Activated B cell treated with CpG ODN at 0.5 μM for 24 hours (primary cell): Measurements from ENCODE around the gene KCTD16. TPM values are rescaled to one million over a fixed set of nuclear protein-coding genes. Genes with fewer than 3 reads are reported as not detected.

ENCODE experiments used
- ATAC-seq: fragments of 200-7000 bp; cut with Tn5 transposase; one replicate; pipeline ENCODE4 v1.10.0; 2021; ENCODE audit warnings: low read depth, mild to moderate bottlenecking, moderate library complexity
- CTCF ChIA-PET: fragments of 350-600 bp; sonication (Branson Sonifier 250); formaldehyde crosslinking; loops from one replicate; lab custom pipeline; 2021; ENCODE audit warnings: antibody characterized with exemption; lab: Charles Lee
- POLR2A ChIA-PET: fragments of 350-600 bp; sonication (Branson Sonifier 250); formaldehyde crosslinking; loops from one replicate; lab custom pipeline; 2021; ENCODE audit warnings: antibody characterized with exemption; lab: Charles Lee
- DNase-seq: peaks from one replicate; pipeline ENCODE4 v3.0.0; 2022
- H3K27ac Mint-ChIP-seq: one replicate; pipeline ENCODE4 v1.8.0; 2020; ENCODE audit warnings: mixed read lengths
- H3K27me3 Mint-ChIP-seq: one replicate; pipeline ENCODE4 v1.8.0; 2021; ENCODE audit warnings: mixed read lengths
- H3K36me3 Mint-ChIP-seq: one replicate; pipeline ENCODE4 v1.8.0; 2021; ENCODE audit warnings: low read depth, mixed read lengths
- H3K4me1 Mint-ChIP-seq: one replicate; pipeline ENCODE4 v1.8.0; 2021; ENCODE audit warnings: mixed read lengths
- H3K4me3 Mint-ChIP-seq: one replicate; pipeline ENCODE4 v1.8.0; 2020; ENCODE audit warnings: mild to moderate bottlenecking, mixed read lengths
- H3K9me3 Mint-ChIP-seq: one replicate; pipeline ENCODE4 v1.8.0; 2020; ENCODE audit warnings: mixed read lengths
- intact Hi-C: fragments of 100-400 bp; cut with micrococcal nuclease; formaldehyde crosslinking; loops from one replicate; pipeline ENCODE4 v1.15.1; 2024
- total RNA-seq: library from RNA; stranded (reverse); gene quantifications from 2 replicates; pipeline ENCODE4 v1.2.3, GENCODE V29; 2022
- TF ChIP-seq, protein P1 (sequence below): fragments of 200-600 bp; IDR thresholded peaks from one replicate; pipeline ENCODE4 v1.8.0; 2022; ENCODE audit warnings: antibody characterized with exemption, mild to moderate bottlenecking

KCTD16 gene
- total RNA-seq, 1 donor from 2014 or later = not detected

DNA sequence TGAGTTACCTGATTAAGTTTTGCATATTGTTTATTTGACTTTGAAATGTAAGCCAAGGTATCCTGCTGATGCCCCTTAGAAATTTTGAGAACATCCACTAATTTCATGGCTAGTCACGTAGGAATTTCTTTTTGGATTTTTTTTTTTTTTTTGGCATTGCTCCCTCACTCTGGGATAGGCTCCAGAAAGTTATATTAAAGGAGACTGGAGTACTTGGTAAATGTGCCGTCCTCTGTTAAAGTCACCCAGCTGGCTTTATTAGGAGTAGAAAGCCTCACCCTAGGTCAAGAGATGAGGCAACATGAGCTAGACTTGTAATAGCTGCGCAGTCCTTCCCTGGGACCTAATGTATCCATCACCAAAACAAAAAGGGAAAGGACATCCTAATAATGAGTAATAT lies 3.1 kb downstream of the KCTD16 start:
- intact Hi-C loops = loop anchor here (5.0 to 10.0 kb wide), 2 partner anchors 1401 to 1949 kb away; partner anchors contain the start of gene ARHGAP26
- no peak for ATAC-seq
- no peak for DNase-seq
- Mint-ChIP-seq H3K27ac (no peak overlapping the region), H3K4me3 (no peak overlapping the region), H3K27me3 (peaks cover 3% of the 10 kb centered on the region), H3K4me1 (peaks cover 25% of the 10 kb centered on the region), H3K9me3 (no peaks in the 10 kb centered on the region), H3K36me3 (peaks cover 11% of the 10 kb centered on the region)
- ChIA-PET POLR2A (no interaction called here), CTCF (interaction anchor here (1.3 to 4.9 kb wide), 2 partner anchors 14 to 18 kb away, joined by 4 to 32 read pairs; no protein-coding TSS in a partner anchor)
- TF ChIP-seq, protein P1, sequence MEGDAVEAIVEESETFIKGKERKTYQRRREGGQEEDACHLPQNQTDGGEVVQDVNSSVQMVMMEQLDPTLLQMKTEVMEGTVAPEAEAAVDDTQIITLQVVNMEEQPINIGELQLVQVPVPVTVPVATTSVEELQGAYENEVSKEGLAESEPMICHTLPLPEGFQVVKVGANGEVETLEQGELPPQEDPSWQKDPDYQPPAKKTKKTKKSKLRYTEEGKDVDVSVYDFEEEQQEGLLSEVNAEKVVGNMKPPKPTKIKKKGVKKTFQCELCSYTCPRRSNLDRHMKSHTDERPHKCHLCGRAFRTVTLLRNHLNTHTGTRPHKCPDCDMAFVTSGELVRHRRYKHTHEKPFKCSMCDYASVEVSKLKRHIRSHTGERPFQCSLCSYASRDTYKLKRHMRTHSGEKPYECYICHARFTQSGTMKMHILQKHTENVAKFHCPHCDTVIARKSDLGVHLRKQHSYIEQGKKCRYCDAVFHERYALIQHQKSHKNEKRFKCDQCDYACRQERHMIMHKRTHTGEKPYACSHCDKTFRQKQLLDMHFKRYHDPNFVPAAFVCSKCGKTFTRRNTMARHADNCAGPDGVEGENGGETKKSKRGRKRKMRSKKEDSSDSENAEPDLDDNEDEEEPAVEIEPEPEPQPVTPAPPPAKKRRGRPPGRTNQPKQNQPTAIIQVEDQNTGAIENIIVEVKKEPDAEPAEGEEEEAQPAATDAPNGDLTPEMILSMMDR = no peak

DNA sequence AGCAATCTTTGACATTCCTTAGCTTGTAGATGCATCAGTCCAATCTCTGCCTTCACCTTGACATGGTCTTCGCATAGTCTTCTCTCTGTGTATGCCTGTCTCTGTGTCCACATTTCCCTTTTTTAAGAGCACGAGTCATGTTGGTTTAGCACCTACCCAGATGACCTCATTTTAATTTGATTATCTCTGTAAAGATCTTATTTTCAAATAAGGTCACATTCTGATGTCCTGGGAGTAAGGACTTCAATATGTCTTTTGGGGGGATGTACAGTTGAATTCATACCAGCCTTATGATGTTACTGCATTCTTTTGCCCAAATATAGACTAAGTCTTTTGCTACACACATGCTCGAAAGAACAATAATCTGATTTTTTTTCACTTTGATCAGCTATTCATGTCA lies 6.9 kb downstream of the KCTD16 start:
- no peak for DNase-seq
- H3K9me3 Mint-ChIP-seq = no peaks in the 10 kb centered on the region
- TF ChIP-seq, protein P1 = no peak
- H3K4me3 Mint-ChIP-seq = no peak overlapping the region
- no peak for ATAC-seq
- no peak overlapping the region for H3K27ac Mint-ChIP-seq
- H3K4me1 Mint-ChIP-seq = no peaks in the 10 kb centered on the region
- ChIA-PET CTCF (no interaction called here), POLR2A (no interaction called here)
- H3K36me3 Mint-ChIP-seq = no peaks in the 10 kb centered on the region
- intact Hi-C loops = loop anchor here (10.0 kb wide), 1 partner anchor 1953 kb away; no protein-coding TSS in a partner anchor
- H3K27me3 Mint-ChIP-seq = peaks cover 3% of the 10 kb centered on the region

DNA sequence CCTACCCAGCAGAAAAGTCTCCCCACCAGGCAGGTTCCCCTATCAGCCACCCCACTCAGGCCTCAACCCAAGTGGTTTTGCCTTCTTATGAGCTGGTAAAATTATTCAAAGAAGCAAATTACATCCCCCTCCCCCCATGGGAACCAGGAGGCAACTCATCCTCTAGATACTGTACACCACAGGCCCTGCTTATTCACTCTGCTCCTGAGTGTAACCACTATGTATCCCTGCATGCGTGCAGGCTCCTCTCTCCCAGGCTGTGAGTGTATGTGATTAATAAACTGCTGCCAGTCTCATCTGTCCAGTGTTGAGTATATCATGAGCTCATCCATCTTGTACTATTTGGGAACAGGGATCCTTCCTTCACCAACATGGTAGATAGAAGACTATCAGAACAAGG lies 8.6 kb downstream of the KCTD16 start:
- ATAC-seq (no peak), DNase-seq (no peak)
- no peaks in the 10 kb centered on the region for H3K9me3 Mint-ChIP-seq
- H3K36me3 Mint-ChIP-seq = no peaks in the 10 kb centered on the region
- no peak overlapping the region for H3K4me3 Mint-ChIP-seq
- intact Hi-C loops = loop anchor here (10.0 kb wide), 1 partner anchor 1954 kb away; no protein-coding TSS in a partner anchor
- POLR2A ChIA-PET = no interaction called here
- TF ChIP-seq, protein P1 = no peak
- no peak overlapping the region for H3K27ac Mint-ChIP-seq
- no peaks in the 10 kb centered on the region for H3K4me1 Mint-ChIP-seq
- CTCF ChIA-PET = no interaction called here
- peaks cover 3% of the 10 kb centered on the region for H3K27me3 Mint-ChIP-seq

DNA sequence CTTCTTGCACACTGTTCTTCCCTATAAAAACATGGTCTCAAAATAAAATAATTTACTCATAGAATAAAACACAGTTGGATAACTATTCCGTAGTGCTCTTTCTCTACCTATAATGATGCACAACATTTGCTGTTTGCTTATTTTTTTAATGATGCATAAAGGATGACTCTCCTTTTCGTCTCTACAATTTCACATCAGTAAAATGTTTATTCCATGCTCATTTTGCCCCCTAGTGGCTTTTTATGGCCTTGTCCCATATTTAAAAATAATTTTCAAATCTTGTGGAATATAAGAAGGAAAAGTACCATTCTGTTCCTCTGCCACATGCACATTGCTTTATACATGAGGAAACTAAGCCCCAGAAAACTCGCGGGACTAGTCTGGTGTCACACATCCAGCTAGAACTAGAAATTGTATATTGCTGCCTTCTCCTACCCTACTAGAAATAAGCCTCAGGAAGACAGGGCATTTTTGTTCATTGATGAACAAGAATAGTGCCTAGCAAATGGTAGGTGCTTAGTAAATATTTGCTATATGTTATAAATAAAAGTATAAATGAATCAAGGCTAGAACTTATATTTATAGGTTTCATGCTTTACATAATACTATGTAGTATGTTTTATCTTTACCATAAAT lies 12.7 kb downstream of the KCTD16 start:
- no peak for DNase-seq
- TF ChIP-seq, protein P1 = peak; percentile 74
- H3K27ac Mint-ChIP-seq = no peak overlapping the region
- intact Hi-C loops = loop anchor here (1.0 to 2.0 kb wide), 3 partner anchors 9 to 1261 kb away; no protein-coding TSS in a partner anchor
- H3K27me3 Mint-ChIP-seq = no peaks in the 10 kb centered on the region
- no peak overlapping the region for H3K4me3 Mint-ChIP-seq
- no peaks in the 10 kb centered on the region for H3K36me3 Mint-ChIP-seq
- ATAC-seq = no peak
- ChIA-PET CTCF (interaction anchor here (1.0 to 1.2 kb wide), 2 partner anchors 13 to 50 kb away, joined by 3 to 4 read pairs; partner anchors contain the start of gene YIPF5), POLR2A (no interaction called here)
- H3K4me1 Mint-ChIP-seq = peaks cover 20% of the 10 kb centered on the region
- no peaks in the 10 kb centered on the region for H3K9me3 Mint-ChIP-seq

DNA sequence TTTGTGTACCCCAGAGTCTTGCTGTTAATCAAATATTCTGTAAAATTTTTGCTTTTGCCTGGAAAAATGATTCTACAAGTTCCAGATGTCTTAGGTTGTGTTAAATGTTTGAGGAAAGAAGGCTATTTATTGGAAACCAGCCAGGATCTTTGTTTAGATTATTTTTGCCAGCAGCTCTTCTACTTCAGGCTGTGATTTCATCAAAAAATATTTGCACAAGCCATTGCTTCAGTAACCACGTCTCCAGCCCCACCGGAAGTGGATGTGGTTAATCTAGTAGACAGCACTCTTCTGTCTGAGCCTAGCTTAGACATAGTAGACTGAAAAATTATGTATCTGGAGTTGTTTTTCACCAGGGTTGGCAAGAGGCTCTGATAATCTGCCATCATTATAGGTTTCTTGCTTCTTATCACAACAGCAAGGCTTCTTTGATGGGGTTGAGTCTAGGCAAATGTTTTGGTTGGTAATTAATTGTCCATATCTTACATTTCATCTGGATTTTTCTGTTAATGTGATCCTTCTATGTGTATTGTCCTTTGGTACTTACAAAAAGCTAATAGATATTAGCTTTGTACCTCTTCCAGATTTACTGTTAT lies 17.1 kb downstream of the KCTD16 start:
- ATAC-seq (peak; percentile 65), DNase-seq (peak; percentile 24)
- peak overlapping the region; percentile 74 for H3K27ac Mint-ChIP-seq
- no peaks in the 10 kb centered on the region for H3K9me3 Mint-ChIP-seq
- ChIA-PET POLR2A (interaction anchor here (1.3 to 4.3 kb wide), 2 partner anchors 17 to 30 kb away, joined by 3 to 38 read pairs; partner anchors contain the start of genes KCTD16 and YIPF5), CTCF (interaction anchor here (1.0 to 1.8 kb wide), 4 partner anchors 14 to 19 kb away, joined by 3 to 4 read pairs (median 3); partner anchors contain the start of genes KCTD16 and YIPF5)
- H3K27me3 Mint-ChIP-seq = no peaks in the 10 kb centered on the region
- H3K4me3 Mint-ChIP-seq = peak overlapping the region; percentile 57
- TF ChIP-seq, protein P1 = no peak
- no peaks in the 10 kb centered on the region for H3K36me3 Mint-ChIP-seq
- intact Hi-C loops = loop anchor here (1.0 to 5.0 kb wide), 2 partner anchors 17 to 1995 kb away; partner anchors contain the start of genes KCTD16, LARS1 and YIPF5
- peaks cover 42% of the 10 kb centered on the region for H3K4me1 Mint-ChIP-seq
